GM21717 (cell line): ENCODE data around the gene TENM3.

Experiments used
- ATAC-seq: cut with Tn5 transposase; IDR thresholded peaks from one replicate; pipeline ENCODE4 v1.9.1; 2021; ENCODE audit warnings: mild to moderate bottlenecking, moderate library complexity; ENCODE audit not compliant: unreplicated experiment

The TENM3 gene

GRCh38 chr4:182496408-182496807 lies 253.2 kb downstream of the TENM3 start:
- ATAC-seq = no peak

DNA sequence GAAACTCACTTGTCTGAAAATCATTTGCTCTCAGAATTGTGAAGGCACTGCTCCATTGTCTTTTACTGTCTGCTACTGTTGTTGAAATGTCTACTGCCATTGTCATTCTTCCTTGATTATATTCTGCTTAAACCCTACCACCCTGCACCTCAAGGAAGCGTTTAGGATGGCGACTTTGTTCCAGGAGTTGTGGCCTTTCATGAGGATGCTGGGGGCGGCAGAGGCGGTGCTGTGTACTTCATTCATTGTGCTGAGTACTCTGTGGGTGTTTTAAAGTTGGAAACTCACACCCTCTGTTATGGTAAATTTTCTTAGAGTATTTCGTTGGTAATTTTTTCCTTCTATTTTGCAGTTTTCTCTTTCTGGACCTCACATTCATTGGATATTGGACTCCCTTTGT lies 258.9 kb downstream of the TENM3 start:
- ATAC-seq = no peak

DNA sequence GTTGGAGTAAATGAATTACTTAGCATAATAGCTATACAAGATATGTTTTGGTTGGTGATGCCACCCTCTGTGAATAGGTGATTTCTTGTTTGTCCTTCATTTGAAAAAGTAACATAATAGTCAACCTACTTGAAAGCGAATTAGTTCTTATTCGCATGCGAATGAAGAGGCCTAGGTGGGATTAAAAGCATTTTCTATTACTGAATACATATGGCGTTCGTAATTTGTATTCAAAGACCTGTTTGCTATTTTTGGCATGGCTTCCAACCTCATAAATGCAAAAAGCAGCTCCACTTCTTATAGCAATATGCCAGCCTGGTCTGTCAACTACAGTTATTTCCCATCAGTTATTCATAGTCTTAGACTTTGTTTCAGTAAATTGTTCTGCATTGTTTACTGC lies 261.3 kb downstream of the TENM3 start:
- ATAC-seq = no peak

DNA sequence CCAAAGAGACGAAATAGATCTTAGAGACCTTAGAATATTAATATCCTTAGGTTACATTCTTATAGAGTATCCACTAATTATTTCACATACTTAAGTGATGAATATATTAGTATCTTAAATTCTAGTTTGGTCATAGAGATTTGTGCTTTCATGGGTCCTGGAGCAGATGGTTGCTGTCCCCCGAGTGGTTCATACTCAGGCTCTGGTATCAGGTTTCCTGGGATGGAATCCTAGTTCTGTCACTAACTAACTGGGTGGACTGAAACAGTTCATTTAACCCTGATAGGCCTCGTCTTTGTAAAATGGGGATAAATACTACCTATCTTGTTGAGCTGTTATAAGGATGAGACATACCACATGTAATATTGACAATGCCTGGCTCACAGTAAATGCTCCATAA lies 264.6 kb downstream of the TENM3 start:
- no peak for ATAC-seq

DNA sequence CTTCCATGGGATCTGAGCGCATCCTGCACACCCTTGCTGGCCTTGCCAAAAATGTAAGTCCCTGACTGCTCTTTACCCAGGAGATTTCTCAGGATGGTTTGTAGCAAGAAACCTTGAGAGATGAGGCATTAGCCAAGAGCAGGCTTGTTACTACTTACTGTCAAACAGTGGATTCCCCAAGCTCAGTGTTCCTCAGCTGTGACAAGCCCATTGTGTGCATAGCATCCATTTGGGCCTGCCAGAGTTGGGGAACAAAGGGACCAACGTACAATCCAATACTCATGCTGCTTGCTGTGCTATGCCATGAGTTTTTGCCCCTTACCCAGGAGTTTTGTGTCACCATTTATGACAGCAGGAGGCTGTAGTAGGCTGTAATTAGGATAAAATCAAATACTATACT lies 267.6 kb downstream of the TENM3 start:
- ATAC-seq = no peak

DNA sequence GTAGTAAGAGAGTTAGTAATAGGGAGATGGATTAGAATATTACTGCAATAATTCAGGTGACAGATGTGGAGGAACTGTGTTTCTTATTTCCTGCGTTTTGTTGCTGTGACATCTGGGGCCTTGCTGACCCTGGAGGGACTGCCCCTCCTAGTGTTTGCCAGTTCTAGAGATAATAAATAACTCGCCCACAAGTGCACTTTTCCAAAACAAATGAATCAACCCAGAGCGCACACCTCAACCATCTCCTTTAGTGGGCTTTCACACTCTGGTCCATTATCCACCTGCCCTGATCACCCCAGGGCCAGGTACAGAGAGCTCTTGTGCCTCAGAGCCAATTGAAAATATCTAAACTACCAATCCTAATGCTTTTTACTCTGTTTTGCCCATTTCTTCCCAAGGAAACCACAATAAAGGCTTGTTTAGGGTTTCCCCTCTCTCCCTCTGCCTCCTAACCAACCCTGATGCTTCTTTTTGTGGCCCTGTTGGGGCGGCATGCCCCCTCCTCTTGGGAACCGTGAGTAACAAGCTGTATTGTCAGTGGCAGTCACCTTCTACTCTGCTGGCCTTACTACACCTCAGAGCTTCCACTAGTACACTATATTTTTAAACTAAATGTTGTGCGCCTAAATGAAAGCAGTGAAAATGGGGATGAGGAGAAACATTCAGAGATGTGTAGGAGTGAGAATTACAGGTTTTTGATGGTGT lies 270.5 kb downstream of the TENM3 start:
- no peak for ATAC-seq

DNA sequence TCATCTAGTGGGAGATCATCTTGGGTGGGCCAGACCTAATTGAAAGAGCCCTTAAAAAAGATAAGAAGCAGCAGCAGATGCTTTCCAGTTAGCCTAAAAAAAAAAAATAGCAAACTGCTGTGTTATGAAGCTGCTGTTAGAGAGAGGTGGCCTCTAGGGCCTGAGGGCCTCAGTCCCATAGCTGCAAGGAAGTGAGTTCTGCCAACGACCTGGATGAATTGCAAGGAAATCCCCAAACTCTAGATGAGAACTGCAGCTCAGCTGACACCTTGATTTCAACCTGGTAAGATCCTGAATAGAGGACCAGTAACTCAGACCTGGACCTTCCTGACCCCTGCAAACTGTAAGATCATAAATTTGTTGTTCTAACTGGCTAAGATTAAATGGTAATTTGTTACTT lies 275.2 kb downstream of the TENM3 start:
- ATAC-seq = no peak

- no peak for ATAC-seq
Measured at GRCh38 chr4:182519528-182519927, 276.3 kb downstream of the TENM3 start.

- ATAC-seq = no peak
Measured at GRCh38 chr4:182521011-182521410, 277.8 kb downstream of the TENM3 start.

GRCh38 chr4:182528819-182529218 lies 285.6 kb downstream of the TENM3 start:
- no peak for ATAC-seq

DNA sequence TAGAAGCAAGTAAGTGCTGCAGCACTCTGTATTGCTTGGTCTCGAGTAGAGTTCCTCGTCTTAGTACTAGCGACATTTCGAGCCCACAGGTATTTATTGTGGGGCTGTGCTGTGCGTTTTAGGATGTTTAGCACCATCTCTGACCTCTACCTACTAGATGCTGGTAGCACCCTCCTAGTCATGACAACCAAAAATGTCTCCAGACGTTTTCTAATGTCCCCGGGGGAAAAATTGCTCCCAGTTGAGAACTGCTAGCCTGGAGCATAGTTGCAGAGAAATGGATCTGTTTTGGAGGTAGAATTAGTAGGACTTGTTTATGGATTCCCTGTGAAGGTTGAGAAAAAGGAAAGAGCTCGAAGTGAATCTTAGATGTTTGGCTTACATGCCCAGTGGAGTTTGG lies 287.2 kb downstream of the TENM3 start:
- ATAC-seq = no peak

GRCh38 chr4:182531555-182532162 lies 288.5 kb downstream of the TENM3 start:
- no peak for ATAC-seq

DNA sequence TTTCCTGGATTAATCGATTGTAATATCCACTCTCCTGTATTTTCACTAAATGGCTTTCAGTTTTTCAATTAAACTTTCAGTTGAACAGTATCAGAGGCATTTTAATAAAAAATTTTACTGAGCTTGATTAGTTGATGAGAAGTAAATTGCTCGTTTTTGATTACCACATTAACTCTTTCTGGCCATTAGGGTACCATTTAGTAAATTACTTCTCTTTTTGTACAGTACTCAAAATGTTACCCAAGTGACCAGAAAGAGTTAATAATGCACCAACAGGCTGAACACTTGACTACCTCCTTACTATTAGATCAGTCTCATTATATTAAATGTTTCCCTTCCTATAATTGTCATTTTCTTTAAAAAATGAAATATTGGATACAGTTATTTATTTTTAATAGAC lies 289.2 kb downstream of the TENM3 start:
- ATAC-seq = no peak

- no peak for ATAC-seq
Measured at GRCh38 chr4:182533964-182534363, 290.8 kb downstream of the TENM3 start.

- no peak for ATAC-seq
Measured at GRCh38 chr4:182536221-182536811, 293.1 kb downstream of the TENM3 start.

DNA sequence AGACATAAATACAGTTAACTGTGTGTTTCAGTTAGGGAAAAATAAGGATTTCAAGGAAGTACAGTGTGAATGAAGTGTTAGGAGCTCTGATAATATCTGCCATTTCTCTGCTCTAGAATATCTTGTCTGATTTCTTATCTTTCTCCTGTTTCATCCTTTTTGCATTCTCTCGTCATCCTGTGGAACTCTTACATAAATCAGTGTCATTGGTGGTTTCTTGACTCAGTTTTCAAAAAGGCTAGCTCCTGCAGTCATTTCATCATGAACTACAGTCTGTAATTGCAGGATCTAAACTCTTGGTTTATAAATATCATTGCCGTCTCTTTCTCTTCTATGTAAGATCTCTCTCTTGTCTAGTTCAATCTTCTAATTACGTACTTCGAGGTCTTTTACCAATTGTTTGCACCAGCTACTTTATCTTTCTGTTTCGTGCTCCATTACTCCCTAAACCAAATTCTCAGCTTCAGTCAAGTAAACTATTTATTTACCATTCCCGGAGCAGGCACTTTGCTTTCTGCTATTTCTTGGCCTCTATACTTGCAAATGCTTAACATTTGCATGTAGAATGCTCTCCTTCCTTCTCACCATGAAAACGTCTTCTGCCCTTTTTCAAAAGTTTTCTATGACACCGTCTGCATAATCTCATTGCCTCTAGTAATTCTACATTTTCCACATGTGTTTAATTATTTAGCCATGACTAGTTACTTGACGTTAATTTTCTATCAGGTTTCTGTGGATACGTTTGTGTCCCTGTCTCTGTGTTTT lies 294.0 kb downstream of the TENM3 start:
- no peak for ATAC-seq

DNA sequence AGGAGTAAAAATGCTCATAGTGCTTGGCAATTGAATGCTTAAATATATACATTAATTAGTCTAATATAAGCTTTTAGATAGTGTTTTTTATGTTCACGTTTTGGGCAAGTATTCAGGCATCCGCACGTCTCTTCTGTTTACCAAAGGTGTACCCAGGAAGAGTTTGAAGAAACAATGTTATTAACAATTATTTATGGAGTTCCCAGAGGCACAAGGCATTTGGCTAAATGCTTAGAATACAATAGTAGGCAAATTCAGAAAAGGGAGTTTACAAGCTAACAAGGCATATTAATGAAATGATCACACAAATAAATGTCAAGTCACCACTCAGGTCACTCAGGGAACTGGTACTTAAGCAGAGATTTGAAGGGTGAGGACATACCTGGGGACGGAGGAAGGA lies 294.8 kb downstream of the TENM3 start:
- ATAC-seq = no peak

GRCh38 chr4:182540496-182540895 lies 297.3 kb downstream of the TENM3 start:
- no peak for ATAC-seq

DNA sequence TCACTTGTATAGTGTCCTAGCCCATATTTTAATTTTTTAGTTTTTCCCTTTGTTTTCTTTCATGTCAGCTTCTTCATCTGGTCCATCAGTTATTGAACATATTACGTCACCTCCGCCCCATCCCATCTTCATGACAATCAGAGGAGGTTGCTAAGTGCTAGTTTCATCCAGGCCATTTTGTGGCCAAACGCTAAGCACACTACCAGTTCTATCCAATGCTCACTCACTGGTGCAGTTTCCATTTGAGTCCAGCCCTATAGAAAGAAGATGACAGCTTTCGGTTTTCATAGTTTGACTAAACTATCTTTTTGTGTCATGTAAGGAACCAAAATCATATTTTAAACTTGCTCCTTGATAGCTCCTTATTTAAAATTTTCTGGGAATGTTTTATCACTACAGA lies 304.2 kb downstream of the TENM3 start:
- peak; percentile 100 for ATAC-seq

DNA sequence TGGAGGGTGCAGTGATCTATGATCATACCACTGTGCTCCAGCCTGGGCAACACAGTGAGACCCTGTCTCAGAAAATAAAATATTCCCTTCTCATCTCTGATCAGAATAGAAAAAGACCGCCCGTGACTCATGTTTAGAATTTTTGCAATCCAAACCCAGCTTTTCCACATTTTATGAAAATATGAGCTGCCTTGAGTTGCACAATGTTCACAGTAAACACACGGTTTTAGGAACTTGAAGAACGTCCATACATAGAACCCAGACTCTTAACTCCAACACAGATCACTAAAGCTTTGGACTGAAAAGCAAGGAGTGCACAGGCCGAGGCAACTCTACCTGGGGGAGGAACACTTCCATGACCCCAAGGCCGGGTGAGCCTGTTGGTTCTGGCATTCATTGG lies 305.0 kb downstream of the TENM3 start:
- no peak for ATAC-seq

DNA sequence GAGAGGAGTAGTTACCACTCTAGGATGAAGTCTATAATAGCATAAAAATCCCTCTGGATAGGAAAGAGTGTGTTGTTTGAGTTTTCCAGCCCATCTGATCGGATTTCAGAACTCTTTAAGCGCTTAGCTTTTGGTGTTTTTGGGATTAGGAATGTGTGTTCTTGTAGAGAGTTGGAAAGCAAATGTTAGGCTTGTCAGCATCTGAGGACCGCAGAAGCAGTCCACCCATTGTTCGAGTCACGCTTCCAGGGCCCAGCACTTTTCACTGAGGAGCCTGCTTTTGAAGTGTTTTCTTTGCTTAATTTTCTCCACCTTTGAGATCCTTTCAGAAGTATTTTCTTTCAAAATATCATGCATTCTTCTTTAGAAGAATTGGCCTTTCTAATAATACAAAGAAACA lies 306.2 kb downstream of the TENM3 start:
- ATAC-seq = no peak

GRCh38 chr4:182552948-182553347 lies 309.7 kb downstream of the TENM3 start:
- ATAC-seq = no peak
